Activated B cell treated with CpG ODN at 0.5 μM for 24 hours (primary cell): ENCODE results near the gene INPP4A. TPM values are rescaled to one million over a fixed set of nuclear protein-coding genes. Genes with fewer than 3 reads are reported as not detected.
A peak's percentile ranks its signal among the peaks of the same experiment; 100 is the strongest.

Experiments
- ATAC-seq: fragments of 200-7000 bp; cut with Tn5 transposase; one replicate; pipeline ENCODE4 v1.10.0; 2021; ENCODE audit warnings: low read depth, mild to moderate bottlenecking, moderate library complexity
- CTCF ChIA-PET: fragments of 350-600 bp; sonication (Branson Sonifier 250); formaldehyde crosslinking; loops from one replicate; lab custom pipeline; 2021; ENCODE audit warnings: antibody characterized with exemption; lab: Charles Lee
- POLR2A ChIA-PET: fragments of 350-600 bp; sonication (Branson Sonifier 250); formaldehyde crosslinking; loops from one replicate; lab custom pipeline; 2021; ENCODE audit warnings: antibody characterized with exemption; lab: Charles Lee
- DNase-seq: peaks from one replicate; pipeline ENCODE4 v3.0.0; 2022
- H3K27ac Mint-ChIP-seq: one replicate; pipeline ENCODE4 v1.8.0; 2020; ENCODE audit warnings: mixed read lengths
- H3K27me3 Mint-ChIP-seq: one replicate; pipeline ENCODE4 v1.8.0; 2021; ENCODE audit warnings: mixed read lengths
- H3K36me3 Mint-ChIP-seq: one replicate; pipeline ENCODE4 v1.8.0; 2021; ENCODE audit warnings: low read depth, mixed read lengths
- H3K4me1 Mint-ChIP-seq: one replicate; pipeline ENCODE4 v1.8.0; 2021; ENCODE audit warnings: mixed read lengths
- H3K4me3 Mint-ChIP-seq: one replicate; pipeline ENCODE4 v1.8.0; 2020; ENCODE audit warnings: mild to moderate bottlenecking, mixed read lengths
- H3K9me3 Mint-ChIP-seq: one replicate; pipeline ENCODE4 v1.8.0; 2020; ENCODE audit warnings: mixed read lengths
- CTCF ChIP-seq: fragments of 200-600 bp; IDR thresholded peaks from one replicate; pipeline ENCODE4 v1.8.0; 2022; ENCODE audit warnings: antibody characterized with exemption, mild to moderate bottlenecking
- intact Hi-C: fragments of 100-400 bp; cut with micrococcal nuclease; formaldehyde crosslinking; loops from one replicate; pipeline ENCODE4 v1.15.1; 2024
- total RNA-seq: library from RNA; stranded (reverse); gene quantifications from 2 replicates; pipeline ENCODE4 v1.2.3, GENCODE V29; 2022

INPP4A gene
- total RNA-seq, 1 donor from 2014 or later = 26.6 TPM

GRCh38 chr2:98455494-98455976 is 10.9 kb downstream of the INPP4A start:
- no peak for TF ChIP-seq CTCF
- intact Hi-C loops = loop anchor here (1.0 to 10.0 kb wide), 4 partner anchors 10 to 299 kb away; no protein-coding TSS in a partner anchor
- CTCF ChIA-PET = interaction anchor here (1.8 kb wide), 1 partner anchor 9 kb away, joined by 4 read pairs; no protein-coding TSS in a partner anchor
- ATAC-seq = peak; percentile 83
- no peaks in the 10 kb centered on the region for H3K9me3 Mint-ChIP-seq
- H3K27me3 Mint-ChIP-seq = no peaks in the 10 kb centered on the region
- H3K27ac Mint-ChIP-seq = peak overlapping the region; percentile 81
- no peaks in the 10 kb centered on the region for H3K36me3 Mint-ChIP-seq
- no peak for DNase-seq
- H3K4me3 Mint-ChIP-seq = peak overlapping the region; percentile 67
- H3K4me1 Mint-ChIP-seq = peaks cover 63% of the 10 kb centered on the region
- POLR2A ChIA-PET = interaction anchor here (1.0 to 1.7 kb wide), 3 partner anchors 9 to 103 kb away, joined by 3 to 11 read pairs (median 4); partner anchors contain the start of gene INPP4A

- ATAC-seq (no peak), DNase-seq (no peak)
- Mint-ChIP-seq H3K4me1 (peaks cover 79% of the 10 kb centered on the region), H3K27me3 (no peaks in the 10 kb centered on the region), H3K27ac (no peak overlapping the region), H3K4me3 (no peak overlapping the region), H3K36me3 (no peaks in the 10 kb centered on the region), H3K9me3 (no peaks in the 10 kb centered on the region)
- intact Hi-C loops = loop anchor here (10.0 kb wide), 1 partner anchor 298 kb away; no protein-coding TSS in a partner anchor
- CTCF ChIA-PET = interaction anchor here (1.8 kb wide), 1 partner anchor 7 kb away, joined by 4 read pairs; no protein-coding TSS in a partner anchor
- no peak for TF ChIP-seq CTCF
- POLR2A ChIA-PET = no interaction called here
Observed at GRCh38 chr2:98457045-98457696, 12.5 kb downstream of the INPP4A start.

- no peak for DNase-seq
- POLR2A ChIA-PET = no interaction called here
- CTCF ChIA-PET = no interaction called here
- Mint-ChIP-seq H3K4me3 (no peak overlapping the region), H3K36me3 (no peaks in the 10 kb centered on the region), H3K27me3 (no peaks in the 10 kb centered on the region), H3K27ac (no peak overlapping the region), H3K9me3 (no peaks in the 10 kb centered on the region), H3K4me1 (peaks cover 75% of the 10 kb centered on the region)
- ATAC-seq = no peak
- TF ChIP-seq CTCF = no peak
- intact Hi-C loops = loop anchor here (10.0 kb wide), 1 partner anchor 297 kb away; no protein-coding TSS in a partner anchor
Observed at GRCh38 chr2:98458207-98458606, 13.5 kb downstream of the INPP4A start.

- intact Hi-C loops = loop anchor here (10.0 kb wide), 1 partner anchor 296 kb away; no protein-coding TSS in a partner anchor
- H3K9me3 Mint-ChIP-seq = no peaks in the 10 kb centered on the region
- ATAC-seq (no peak), DNase-seq (no peak)
- no peaks in the 10 kb centered on the region for H3K27me3 Mint-ChIP-seq
- no peak overlapping the region for H3K4me3 Mint-ChIP-seq
- no peaks in the 10 kb centered on the region for H3K36me3 Mint-ChIP-seq
- ChIA-PET POLR2A (no interaction called here), CTCF (no interaction called here)
- no peak for TF ChIP-seq CTCF
- no peak overlapping the region for H3K27ac Mint-ChIP-seq
- H3K4me1 Mint-ChIP-seq = peaks cover 75% of the 10 kb centered on the region
Observed at GRCh38 chr2:98458667-98459380, 14.2 kb downstream of the INPP4A start.
